Measurements from ENCODE around the gene HIPK2. TPM values are rescaled to one million over a fixed set of nuclear protein-coding genes. Genes with fewer than 3 reads are reported as not detected.

The HIPK2 gene
- total RNA-seq (2014; rRNA removed; shearing (Covaris generic)): 12.1 and 18.3 TPM in 2 replicates

DNA sequence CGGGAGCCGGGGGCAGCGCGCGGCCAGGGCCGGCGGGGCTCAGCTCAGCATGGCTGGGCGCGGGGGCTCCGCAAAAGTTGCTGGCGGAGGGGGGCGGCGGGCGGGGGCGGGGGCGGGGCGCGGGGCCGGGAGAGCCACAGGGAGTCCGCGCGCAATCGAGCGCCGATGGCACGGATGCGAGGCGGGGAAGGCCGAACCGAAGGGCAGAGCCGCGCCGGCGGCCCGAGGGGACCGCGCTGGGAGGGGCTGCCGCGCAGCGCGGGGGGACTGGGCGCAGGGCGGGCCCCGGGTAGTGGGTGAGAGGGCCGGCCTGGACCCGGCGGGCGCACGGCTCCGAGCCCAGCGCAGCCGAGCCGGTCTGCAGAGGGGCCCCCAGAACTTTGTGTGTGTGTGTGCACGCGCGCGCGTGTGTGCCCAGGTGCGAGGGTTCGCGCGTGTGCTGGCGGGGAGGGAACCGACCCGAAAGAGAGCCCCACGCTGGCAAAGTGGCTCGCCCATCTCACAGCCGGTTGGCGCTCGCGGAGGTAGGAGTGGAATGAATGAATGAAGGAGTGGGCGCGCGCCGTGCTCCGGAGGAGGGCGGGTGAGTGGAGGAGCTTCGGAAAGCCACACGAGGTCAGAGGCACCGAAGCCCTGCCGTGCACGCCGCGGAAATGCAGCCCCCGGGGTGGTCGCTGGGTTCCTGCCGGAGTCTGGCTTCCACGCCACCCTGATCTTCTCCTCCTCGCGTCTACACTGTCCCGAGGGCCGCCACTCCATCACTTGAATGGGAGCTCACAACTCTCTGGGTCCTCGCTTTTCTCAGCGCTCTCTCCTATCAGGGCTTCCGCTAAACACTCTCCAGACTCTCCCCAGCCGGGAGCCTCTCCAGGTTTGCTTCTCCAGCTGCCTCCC is at the start of gene HIPK2:
TSS of gene HIPK2 (minus strand) at position 51 of the 894 bp plus-strand sequence. CDS start 375 bp downstream, outside the sequence.
- peak; percentile 74 for DNase-seq (ENCODE audit: low read depth)

GRCh38 chr7:139827042-139827441 is 49.2 kb upstream of the HIPK2 start:
- DNase-seq (ENCODE audit: low read depth): no peak

DNA sequence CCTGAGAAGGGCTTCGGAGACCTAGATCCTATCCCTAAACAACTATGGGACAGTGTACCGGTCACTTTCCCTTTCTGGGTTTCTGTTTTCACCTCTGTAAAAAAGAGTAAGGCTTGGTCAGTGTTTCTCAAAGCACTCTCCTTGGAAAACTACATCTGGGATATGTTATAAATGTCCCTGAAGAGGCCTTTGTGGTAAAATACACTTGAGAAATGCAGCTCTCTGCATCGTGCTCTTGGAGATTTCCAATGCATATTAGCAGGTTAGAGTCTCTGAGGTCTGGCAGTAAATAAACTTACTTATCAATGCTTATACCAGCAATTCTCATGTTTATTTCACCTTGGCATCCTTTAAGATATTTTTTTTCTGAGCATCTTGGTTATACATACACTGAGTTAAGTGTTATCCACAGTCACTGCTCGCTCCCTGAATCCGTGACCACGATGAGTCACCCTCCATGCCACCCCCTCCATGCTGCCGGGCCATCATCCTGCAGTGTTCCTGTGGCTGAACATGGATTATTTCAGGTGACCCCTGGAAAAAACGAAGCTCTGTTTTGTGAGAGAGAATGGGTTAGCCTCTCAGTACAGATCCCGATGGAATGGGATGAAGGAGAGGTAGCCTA is 48.0 kb upstream of the HIPK2 start:
- DNase-seq (ENCODE audit: low read depth): peak; percentile 72

DNA sequence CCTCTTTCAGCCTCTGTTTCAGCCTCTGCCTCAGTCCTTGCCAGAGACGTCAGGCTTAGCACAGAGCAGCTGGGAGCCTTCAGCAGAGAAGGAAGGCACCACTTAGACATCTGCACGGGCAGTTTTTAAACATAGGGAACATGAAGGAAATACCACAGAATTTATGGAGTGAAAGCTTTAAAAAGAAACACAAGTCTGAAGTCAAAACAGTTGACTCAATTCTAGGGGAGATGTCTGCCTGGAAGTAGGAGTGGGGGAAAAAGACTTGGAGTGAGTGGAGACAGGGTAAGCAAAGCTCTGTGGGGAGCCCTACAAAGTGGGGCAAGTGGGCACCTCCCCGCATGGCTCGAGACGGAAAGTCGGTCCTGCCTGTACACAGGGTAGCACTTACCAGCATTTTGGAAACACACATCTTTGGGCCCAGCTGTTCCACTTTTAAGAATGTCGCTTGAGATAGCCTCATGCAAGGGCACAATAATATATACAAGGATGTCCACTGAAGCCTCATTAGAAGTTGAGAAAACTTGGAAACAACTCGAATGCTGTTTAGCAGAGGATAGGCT is 46.2 kb upstream of the HIPK2 start:
- no peak for DNase-seq (ENCODE audit: low read depth)

- DNase-seq (ENCODE audit: low read depth): no peak
Measured at GRCh38 chr7:139822855-139823254, 45.1 kb upstream of the HIPK2 start.

DNA sequence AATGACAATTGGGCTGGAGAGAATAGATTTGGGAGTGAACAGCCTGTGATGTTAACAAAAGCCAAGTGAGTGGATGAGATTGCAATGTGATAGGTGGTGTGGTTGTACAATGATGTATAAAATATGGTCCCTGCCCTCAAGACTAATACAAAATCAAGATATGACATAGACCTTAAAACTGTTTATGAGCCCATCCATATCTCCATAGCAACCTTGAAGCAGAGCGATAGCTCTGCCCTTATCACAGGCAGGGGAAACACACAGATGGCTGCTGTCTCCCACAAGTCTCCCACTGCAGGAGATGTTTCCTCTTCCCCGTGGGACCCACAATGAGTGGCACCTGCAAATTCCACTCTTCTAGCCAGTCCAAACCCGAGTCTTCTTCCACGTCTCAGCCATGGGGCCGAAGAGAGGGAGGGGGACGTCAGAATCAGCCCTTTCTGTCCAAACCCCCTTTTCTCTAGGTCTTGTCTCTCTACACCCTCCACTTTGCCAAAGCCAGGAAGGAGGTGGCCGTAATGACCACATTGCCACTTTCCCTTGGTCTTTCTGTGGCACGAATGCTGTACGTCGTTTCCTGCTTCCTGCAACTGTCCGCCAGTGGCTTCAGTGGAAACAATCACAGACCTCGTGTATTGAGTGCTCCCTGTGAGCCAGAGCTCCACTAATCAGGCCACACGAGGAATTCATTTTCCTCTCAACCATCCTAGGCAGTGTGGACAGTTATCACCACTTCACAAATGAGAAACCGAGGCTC is 43.7 kb upstream of the HIPK2 start:
- no peak for DNase-seq (ENCODE audit: low read depth)

DNA sequence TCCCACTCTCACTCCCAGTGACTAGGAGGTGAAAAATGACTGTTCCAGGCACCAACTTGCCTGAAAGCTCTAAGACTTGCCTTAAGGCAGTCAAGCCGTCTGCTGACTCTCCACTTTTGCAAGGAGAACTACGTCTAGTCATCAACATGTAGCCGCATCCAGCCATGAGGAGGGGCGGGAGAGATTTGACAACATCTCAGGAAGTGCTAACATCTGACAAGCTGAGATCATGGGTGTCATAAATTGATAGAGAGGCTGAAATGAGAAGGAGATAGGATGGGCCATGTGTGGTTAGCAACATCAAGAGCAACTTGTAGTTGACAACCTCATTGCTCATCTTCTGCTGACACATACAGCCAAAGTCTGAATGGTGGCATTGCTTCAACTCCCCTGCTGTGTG is 42.3 kb upstream of the HIPK2 start:
- no peak for DNase-seq (ENCODE audit: low read depth)

DNA sequence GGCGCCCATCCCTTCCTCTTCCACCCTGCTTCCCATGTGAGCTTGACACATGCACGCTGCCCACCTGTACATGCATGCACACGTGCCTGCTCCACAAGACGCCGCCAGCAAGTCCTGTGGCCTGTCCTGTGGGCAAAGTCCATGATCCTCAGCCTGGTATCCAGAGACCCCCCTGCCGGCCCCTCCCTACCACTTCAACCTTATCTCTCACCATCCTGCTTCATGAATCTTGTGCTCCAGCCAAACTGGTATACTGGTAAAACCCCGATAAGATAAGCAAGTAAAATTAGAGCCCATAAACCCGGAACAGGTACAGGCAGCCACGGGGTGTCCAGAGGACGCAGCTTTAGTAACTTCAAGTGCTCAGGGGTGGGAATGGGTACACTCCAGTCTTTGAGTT is 39.5 kb upstream of the HIPK2 start:
- no peak for DNase-seq (ENCODE audit: low read depth)

DNA sequence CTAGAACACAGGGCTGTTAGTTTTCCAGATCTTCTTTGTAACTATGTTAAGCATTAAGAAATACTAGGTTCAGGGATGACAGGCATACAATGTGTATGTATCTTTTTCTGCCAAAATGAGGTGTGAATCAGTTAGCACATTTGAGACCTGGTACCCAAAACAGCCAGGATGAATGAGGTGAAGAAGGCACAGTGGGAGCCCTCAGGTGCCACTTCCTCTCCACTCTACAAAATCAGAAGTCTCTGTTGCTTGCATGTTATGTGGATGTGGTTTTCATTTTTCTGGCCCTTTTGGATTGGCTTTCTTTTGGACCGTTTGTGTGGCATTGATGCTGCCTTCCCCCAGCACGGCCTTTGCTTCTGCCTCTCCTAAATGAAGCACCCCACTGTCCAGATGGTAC is 35.9 kb upstream of the HIPK2 start:
- DNase-seq (ENCODE audit: low read depth): no peak

DNA sequence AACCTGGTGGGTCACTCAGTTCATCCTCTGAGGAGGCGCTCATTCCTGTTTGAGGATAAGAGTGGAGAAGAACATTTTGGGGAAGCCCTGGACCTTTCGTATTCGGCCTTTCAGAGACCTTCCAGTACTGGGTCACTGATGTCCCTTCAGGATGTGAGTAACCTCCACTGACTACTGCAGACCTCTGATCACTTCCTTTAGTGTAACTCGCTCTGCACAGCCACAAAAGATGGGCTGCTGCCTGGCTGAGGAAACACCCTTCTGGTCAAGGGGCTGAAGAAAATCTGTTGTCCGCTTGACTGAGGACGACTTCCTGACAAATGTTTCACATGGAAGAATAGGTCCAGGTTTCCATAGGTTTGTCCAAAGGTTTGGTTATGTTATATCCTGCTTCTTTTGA is 35.4 kb upstream of the HIPK2 start:
- no peak for DNase-seq (ENCODE audit: low read depth)

- no peak for DNase-seq (ENCODE audit: low read depth)
Measured at GRCh38 chr7:139811066-139811465, 33.3 kb upstream of the HIPK2 start.

- no peak for DNase-seq (ENCODE audit: low read depth)
Measured at GRCh38 chr7:139808846-139809442, 31.1 kb upstream of the HIPK2 start.

DNA sequence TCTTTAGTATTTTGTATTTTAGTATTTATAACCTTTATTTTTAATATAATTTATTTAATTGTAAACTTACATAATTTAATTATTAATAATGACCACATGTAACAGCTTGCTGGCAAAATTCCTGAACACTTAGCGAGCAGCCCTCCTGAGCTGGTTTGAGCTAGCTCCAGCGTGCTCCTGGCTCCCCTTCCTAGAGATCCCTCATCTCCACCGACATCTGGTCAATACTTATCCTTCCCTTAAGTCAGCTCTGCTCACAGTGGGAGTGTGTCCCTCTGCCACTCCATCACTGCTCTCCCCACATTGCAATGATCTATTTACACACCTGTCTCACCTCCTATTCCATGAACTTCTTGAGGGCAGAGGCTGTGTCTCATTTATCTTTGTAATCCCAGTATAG is 30.6 kb upstream of the HIPK2 start:
- DNase-seq (ENCODE audit: low read depth): no peak

DNA sequence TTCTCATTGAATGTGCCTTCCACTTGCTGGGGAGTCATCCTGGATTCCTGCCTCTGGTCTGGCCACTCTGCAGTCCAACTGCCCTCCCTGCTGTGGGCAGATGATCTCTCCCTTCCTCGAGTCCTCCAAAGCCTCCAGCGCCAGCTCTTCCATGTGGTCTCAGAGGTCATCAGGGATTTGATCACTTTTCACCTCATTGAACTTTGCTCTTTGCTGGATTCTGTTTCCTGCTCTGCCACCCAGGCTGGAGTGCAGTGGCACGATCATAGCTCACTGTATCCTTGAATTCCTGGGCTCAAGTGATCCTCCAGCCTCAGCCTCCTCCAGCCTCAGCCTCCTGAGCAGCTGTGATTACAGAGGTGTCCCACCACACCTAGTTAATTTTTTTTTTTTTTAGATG is 29.2 kb upstream of the HIPK2 start:
- no peak for DNase-seq (ENCODE audit: low read depth)

DNA sequence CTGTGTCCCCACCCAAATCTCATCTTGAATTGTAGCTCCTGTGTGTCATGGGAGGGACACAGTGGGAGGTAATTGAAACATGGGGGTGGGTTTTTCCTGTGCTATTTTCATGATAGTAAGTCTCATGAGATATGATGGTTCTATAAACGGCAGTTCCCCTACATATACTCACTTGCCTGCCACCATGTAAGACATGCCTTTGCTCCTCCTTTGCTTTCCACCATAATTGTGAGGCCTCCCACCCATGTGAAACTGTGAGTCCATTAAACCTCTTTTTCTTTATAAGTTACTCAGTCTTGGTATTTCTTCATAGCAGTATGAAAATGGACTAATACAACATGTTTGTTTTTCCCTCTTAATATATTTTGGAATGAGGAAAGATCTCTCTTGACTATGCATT is 26.8 kb upstream of the HIPK2 start:
- DNase-seq (ENCODE audit: low read depth): no peak

GRCh38 chr7:139799586-139799985 is 21.8 kb upstream of the HIPK2 start:
- no peak for DNase-seq (ENCODE audit: low read depth)

DNA sequence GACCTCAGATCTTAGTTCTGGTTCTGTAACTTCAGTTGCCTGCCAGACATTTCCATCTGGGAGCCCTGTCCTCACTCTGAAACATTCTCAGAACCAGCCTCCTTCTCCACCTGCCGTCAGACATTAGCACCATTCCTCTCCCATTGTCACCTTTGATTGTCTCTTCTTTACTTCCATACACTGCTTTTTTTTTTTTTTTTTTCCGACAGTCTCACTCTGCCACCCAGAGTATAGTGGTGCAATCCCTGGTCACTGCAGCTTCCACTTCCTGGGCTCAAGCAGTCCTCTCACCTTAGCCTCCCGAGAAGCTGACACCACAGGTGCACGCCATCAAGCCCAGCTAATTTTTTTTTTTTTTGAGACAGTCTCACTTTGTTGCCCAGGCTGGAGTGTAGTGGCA is 21.1 kb upstream of the HIPK2 start:
- no peak for DNase-seq (ENCODE audit: low read depth)

- no peak for DNase-seq (ENCODE audit: low read depth)
Measured at GRCh38 chr7:139798221-139798620, 20.4 kb upstream of the HIPK2 start.

DNA sequence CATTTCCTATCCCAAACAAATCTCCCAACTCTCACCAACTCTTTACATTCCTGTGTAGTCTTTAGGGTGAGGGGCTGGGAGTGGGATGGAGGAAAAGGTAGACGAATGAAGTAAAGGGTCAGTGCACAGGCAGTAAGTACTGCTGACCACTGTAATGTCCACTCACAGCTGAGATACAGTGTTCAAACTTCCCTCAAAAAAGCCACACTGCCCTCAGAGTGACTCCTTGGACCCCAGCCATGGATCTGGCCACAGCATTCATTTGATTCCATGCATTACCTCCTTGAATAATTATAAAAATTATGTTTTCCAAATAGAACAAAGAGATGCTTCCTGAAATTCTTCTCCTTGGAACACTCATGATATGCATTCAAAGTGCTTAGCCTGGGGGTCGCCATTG is 19.8 kb upstream of the HIPK2 start:
- DNase-seq (ENCODE audit: low read depth): no peak

DNA sequence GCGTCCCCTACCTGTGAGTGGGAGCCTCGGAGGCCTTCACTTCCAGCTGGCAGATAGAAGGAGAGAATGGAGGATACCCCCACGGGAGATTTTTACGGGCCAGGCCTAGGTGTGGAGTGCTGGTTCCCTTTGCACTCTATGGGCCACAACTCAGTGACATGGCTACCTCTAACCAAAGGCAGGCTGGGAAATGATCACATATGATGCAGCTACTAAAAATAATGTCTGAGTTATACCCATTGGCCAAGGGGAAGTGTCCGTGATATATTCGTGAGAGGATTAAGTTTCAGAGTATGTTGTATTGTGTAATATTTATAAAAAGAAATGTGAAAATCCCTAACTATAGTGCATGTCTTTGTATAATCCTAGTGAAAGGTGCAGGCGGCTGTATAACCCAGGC is 13.5 kb upstream of the HIPK2 start:
- DNase-seq (ENCODE audit: low read depth): no peak

GRCh38 chr7:139784648-139785047 is 6.8 kb upstream of the HIPK2 start:
- DNase-seq (ENCODE audit: low read depth): no peak

Data from M059J (cell line).